Effector memory CD8-positive, alpha-beta T cell (primary cell): Measurements from ENCODE around the gene SFRP5.

ENCODE experiments used
- ATAC-seq: fragments of 150-1000 bp; cut with Tn5 transposase; replicated peaks from 2 replicates; pipeline ENCODE4 v1.10.0; 2021; ENCODE audit warnings: mild to moderate bottlenecking, moderate library complexity
- DNase-seq, 3 experiments: peaks; one replicate each; pipeline ENCODE4 v3.0.0; 2021
- H3K27ac Mint-ChIP-seq, 2 donors: one replicate each; pipeline ENCODE4 v1.8.0; 2022; ENCODE audit warnings: mild to moderate bottlenecking in 2 of 2, mixed read lengths in 2 of 2, moderate library complexity in 2 of 2
- H3K27me3 Mint-ChIP-seq, 2 donors: one replicate each; pipeline ENCODE4 v1.8.0; 2022; ENCODE audit warnings: mixed read lengths in 2 of 2
- H3K36me3 Mint-ChIP-seq: one replicate; pipeline ENCODE4 v1.8.0; 2022; ENCODE audit warnings: mild to moderate bottlenecking, moderate library complexity, mixed read lengths; ENCODE audit not compliant: insufficient read depth
- H3K4me1 Mint-ChIP-seq, 2 donors: one replicate each; pipeline ENCODE4 v1.8.0; 2022; ENCODE audit warnings: low read depth in 2 of 2, mixed read lengths in 2 of 2
- H3K4me3 Mint-ChIP-seq, 2 donors: one replicate each; pipeline ENCODE4 v1.8.0; 2022; ENCODE audit warnings: mild to moderate bottlenecking in 2 of 2, mixed read lengths in 2 of 2, moderate library complexity in 2 of 2
- H3K9me3 Mint-ChIP-seq, 2 donors: one replicate each; pipeline ENCODE4 v1.8.0; 2022; ENCODE audit warnings: mixed read lengths in 2 of 2

SFRP5 gene

GRCh38 chr10:97754726-97755125 lies 17.1 kb downstream of the SFRP5 start:
- Mint-ChIP-seq H3K27ac (no peak overlapping the region), H3K27me3 (no peaks in the 10 kb centered on the region), H3K4me3 (no peak overlapping the region), H3K36me3 (peaks cover 86% of the 10 kb centered on the region), H3K9me3 (no peaks in the 10 kb centered on the region), H3K4me1 (peaks cover 0 to 3% of the 10 kb centered on the region in 2 donors)
- ATAC-seq (no peak), DNase-seq (no peak)

- Mint-ChIP-seq H3K27me3 (no peaks in the 10 kb centered on the region), H3K36me3 (peaks cover 78% of the 10 kb centered on the region), H3K4me3 (no peak overlapping the region), H3K4me1 (peaks cover 0 to 5% of the 10 kb centered on the region in 2 donors), H3K27ac (peak overlapping the region in 1 of 2 donors; percentile 69), H3K9me3 (no peaks in the 10 kb centered on the region)
- ATAC-seq (no peak), DNase-seq (no peak)
Observed at GRCh38 chr10:97752956-97753355, 18.8 kb downstream of the SFRP5 start.

GRCh38 chr10:97748116-97748515 lies 23.7 kb downstream of the SFRP5 start:
- Mint-ChIP-seq H3K9me3 (no peaks in the 10 kb centered on the region), H3K27me3 (no peaks in the 10 kb centered on the region), H3K4me3 (no peak overlapping the region), H3K4me1 (peaks cover 19 to 21% of the 10 kb centered on the region in 2 donors), H3K36me3 (peaks cover 71% of the 10 kb centered on the region), H3K27ac (no peak overlapping the region)
- no peak for ATAC-seq
- no peak for DNase-seq

GRCh38 chr10:97747573-97747972 lies 24.2 kb downstream of the SFRP5 start:
- DNase-seq, result no peak
- no peak for ATAC-seq
- H3K4me1 Mint-ChIP-seq, result peaks cover 19 to 24% of the 10 kb centered on the region in 2 donors
- no peak overlapping the region for H3K27ac Mint-ChIP-seq
- H3K36me3 Mint-ChIP-seq, result peaks cover 70% of the 10 kb centered on the region
- no peaks in the 10 kb centered on the region for H3K27me3 Mint-ChIP-seq
- no peaks in the 10 kb centered on the region for H3K9me3 Mint-ChIP-seq
- no peak overlapping the region for H3K4me3 Mint-ChIP-seq

- no peaks in the 10 kb centered on the region for H3K9me3 Mint-ChIP-seq
- ATAC-seq (no peak), DNase-seq (no peak)
- no peak overlapping the region for H3K4me3 Mint-ChIP-seq
- no peaks in the 10 kb centered on the region for H3K27me3 Mint-ChIP-seq
- H3K4me1 Mint-ChIP-seq, result peaks cover 42 to 43% of the 10 kb centered on the region in 2 donors
- H3K36me3 Mint-ChIP-seq, result peaks cover 60% of the 10 kb centered on the region
- peak overlapping the region; percentile 78 to 86 for H3K27ac Mint-ChIP-seq
Observed at GRCh38 chr10:97744405-97745035, 27.3 kb downstream of the SFRP5 start.

GRCh38 chr10:97743169-97743943 lies 28.4 kb downstream of the SFRP5 start:
- Mint-ChIP-seq H3K27me3 (no peaks in the 10 kb centered on the region), H3K4me1 (peaks cover 45 to 47% of the 10 kb centered on the region in 2 donors), H3K27ac (peak overlapping the region; percentile 62 to 78), H3K4me3 (no peak overlapping the region), H3K36me3 (peaks cover 58% of the 10 kb centered on the region), H3K9me3 (no peaks in the 10 kb centered on the region)
- no peak for DNase-seq
- ATAC-seq, result no peak

GRCh38 chr10:97740613-97741012 lies 31.2 kb downstream of the SFRP5 start:
- H3K36me3 Mint-ChIP-seq, result peaks cover 48% of the 10 kb centered on the region
- peaks cover 59 to 64% of the 10 kb centered on the region in 2 donors for H3K4me1 Mint-ChIP-seq
- no peak for DNase-seq
- no peaks in the 10 kb centered on the region for H3K9me3 Mint-ChIP-seq
- no peak for ATAC-seq
- H3K27me3 Mint-ChIP-seq, result no peaks in the 10 kb centered on the region
- peak overlapping the region in 1 of 2 donors; percentile 16 for H3K4me3 Mint-ChIP-seq
- H3K27ac Mint-ChIP-seq, result peak overlapping the region in 1 of 2 donors; percentile 86

- no peak for ATAC-seq
- Mint-ChIP-seq H3K9me3 (no peaks in the 10 kb centered on the region), H3K27me3 (no peaks in the 10 kb centered on the region), H3K4me3 (peak overlapping the region; percentile 92 to 94), H3K36me3 (peaks cover 32% of the 10 kb centered on the region), H3K4me1 (peaks cover 49 to 50% of the 10 kb centered on the region in 2 donors), H3K27ac (peak overlapping the region; percentile 97 to 98)
- no peak for DNase-seq
Observed at GRCh38 chr10:97738616-97739015, 33.2 kb downstream of the SFRP5 start.

- no peak for ATAC-seq
- Mint-ChIP-seq H3K27me3 (no peaks in the 10 kb centered on the region), H3K27ac (peak overlapping the region; percentile 97 to 98), H3K4me3 (peak overlapping the region; percentile 92 to 94), H3K36me3 (peaks cover 28% of the 10 kb centered on the region), H3K9me3 (no peaks in the 10 kb centered on the region), H3K4me1 (peaks cover 42 to 46% of the 10 kb centered on the region in 2 donors)
- DNase-seq, result no peak
Observed at GRCh38 chr10:97737770-97738265, 34.0 kb downstream of the SFRP5 start.

- Mint-ChIP-seq H3K27me3 (peaks cover 0 to under 1% of the 10 kb centered on the region in 2 donors), H3K4me3 (peak within 1 kb of the TSS; percentile 92 to 94), H3K36me3 (peaks cover 26% of the 10 kb centered on the region), H3K4me1 (peaks cover 40 to 44% of the 10 kb centered on the region in 2 donors), H3K9me3 (no peaks in the 10 kb centered on the region), H3K27ac (peak within 1 kb of the TSS; percentile 97 to 98)
- DNase-seq (peak; percentile 93 to 96 (median 96)), ATAC-seq (peak; percentile 91)
Observed at GRCh38 chr10:97736902-97737769, 34.7 kb downstream of the SFRP5 start, which contains the start of gene ZFYVE27. Gene ZFYVE27 (plus strand): TSS chr10:97737128. CDS start chr10:97738478, 1,350 bp downstream.

- Mint-ChIP-seq H3K9me3 (no peaks in the 10 kb centered on the region), H3K27ac (peak overlapping the region; percentile 97 to 98), H3K4me3 (peak overlapping the region; percentile 92 to 94), H3K4me1 (peaks cover 38 to 43% of the 10 kb centered on the region in 2 donors), H3K36me3 (peaks cover 25% of the 10 kb centered on the region), H3K27me3 (peaks cover 0 to 8% of the 10 kb centered on the region in 2 donors)
- ATAC-seq, result peak; percentile 7
- no peak for DNase-seq
Observed at GRCh38 chr10:97736403-97736901, 35.3 kb downstream of the SFRP5 start.

GRCh38 chr10:97734021-97734420 lies 37.8 kb downstream of the SFRP5 start:
- H3K36me3 Mint-ChIP-seq, result peaks cover 12% of the 10 kb centered on the region
- H3K9me3 Mint-ChIP-seq, result no peaks in the 10 kb centered on the region
- H3K27ac Mint-ChIP-seq, result no peak overlapping the region
- ATAC-seq (no peak), DNase-seq (no peak)
- peaks cover 21 to 22% of the 10 kb centered on the region in 2 donors for H3K4me1 Mint-ChIP-seq
- H3K27me3 Mint-ChIP-seq, result peaks cover 4 to 29% of the 10 kb centered on the region in 2 donors
- H3K4me3 Mint-ChIP-seq, result no peak overlapping the region

GRCh38 chr10:97733256-97733655 lies 38.5 kb downstream of the SFRP5 start:
- Mint-ChIP-seq H3K36me3 (peaks cover 12% of the 10 kb centered on the region), H3K4me1 (peaks cover 18 to 20% of the 10 kb centered on the region in 2 donors), H3K4me3 (no peak overlapping the region), H3K27me3 (peaks cover 6 to 32% of the 10 kb centered on the region in 2 donors), H3K9me3 (no peaks in the 10 kb centered on the region), H3K27ac (no peak overlapping the region)
- no peak for ATAC-seq
- DNase-seq, result no peak
